NCI-H1436 treated with DMSO at 0.1 percent for 48 hours (cell line): ENCODE measurements around the gene NHSL1.
A peak's percentile ranks its signal among the peaks of the same experiment; 100 is the strongest.

Source experiments
- DNase-seq: peaks from one replicate; lab custom pipeline; 2025; lab: John Stamatoyannopoulos, UW

NHSL1 gene, protein sequence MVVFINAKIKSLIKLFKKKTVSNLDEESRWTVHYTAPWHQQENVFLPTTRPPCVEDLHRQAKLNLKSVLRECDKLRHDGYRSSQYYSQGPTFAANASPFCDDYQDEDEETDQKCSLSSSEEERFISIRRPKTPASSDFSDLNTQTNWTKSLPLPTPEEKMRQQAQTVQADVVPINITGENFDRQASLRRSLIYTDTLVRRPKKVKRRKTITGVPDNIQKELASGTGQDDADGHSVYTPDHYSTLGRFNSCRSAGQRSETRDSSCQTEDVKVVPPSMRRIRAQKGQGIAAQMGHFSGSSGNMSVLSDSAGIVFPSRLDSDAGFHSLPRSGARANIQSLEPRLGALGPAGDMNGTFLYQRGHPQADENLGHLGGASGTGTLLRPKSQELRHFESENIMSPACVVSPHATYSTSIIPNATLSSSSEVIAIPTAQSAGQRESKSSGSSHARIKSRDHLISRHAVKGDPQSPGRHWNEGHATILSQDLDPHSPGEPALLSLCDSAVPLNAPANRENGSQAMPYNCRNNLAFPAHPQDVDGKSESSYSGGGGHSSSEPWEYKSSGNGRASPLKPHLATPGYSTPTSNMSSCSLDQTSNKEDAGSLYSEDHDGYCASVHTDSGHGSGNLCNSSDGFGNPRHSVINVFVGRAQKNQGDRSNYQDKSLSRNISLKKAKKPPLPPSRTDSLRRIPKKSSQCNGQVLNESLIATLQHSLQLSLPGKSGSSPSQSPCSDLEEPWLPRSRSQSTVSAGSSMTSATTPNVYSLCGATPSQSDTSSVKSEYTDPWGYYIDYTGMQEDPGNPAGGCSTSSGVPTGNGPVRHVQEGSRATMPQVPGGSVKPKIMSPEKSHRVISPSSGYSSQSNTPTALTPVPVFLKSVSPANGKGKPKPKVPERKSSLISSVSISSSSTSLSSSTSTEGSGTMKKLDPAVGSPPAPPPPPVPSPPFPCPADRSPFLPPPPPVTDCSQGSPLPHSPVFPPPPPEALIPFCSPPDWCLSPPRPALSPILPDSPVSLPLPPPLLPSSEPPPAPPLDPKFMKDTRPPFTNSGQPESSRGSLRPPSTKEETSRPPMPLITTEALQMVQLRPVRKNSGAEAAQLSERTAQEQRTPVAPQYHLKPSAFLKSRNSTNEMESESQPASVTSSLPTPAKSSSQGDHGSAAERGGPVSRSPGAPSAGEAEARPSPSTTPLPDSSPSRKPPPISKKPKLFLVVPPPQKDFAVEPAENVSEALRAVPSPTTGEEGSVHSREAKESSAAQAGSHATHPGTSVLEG (N-terminal part only)

DNA sequence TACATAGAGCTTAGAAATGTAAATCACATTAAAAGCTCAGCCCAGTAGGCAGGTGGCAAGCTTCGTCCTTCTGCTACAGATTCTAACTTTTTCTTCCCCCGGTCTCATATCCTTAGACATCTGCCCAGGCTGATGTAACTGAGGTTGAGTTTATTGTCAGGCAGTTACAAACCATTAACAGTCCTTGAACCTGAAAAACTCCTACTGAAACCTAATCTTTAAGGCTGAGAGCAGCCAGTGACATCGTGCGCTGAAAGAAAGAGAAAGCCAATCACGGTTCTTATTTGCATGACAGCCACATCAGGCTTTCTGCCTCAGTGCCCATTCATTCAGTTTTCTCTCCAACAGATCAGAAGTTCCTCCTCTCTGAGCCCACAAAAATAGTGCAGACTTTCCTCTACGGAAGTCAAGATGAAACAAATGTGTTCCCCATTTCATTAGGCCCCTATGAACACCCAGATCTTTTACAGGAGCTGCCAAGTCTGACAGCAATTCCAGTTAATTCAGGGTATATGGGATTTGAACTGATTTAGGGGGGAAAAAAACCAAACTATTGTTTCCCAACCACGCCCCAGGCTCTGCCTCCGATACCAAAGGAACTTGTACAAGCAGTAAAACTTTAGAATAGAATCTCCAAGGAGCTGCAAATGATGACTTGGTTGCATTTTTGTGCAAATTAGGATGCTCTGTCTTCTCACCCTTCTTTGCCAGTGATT lies at the start of gene NHSL1:
Gene NHSL1 (minus strand): TSS at position 192 of the 716 bp plus-strand sequence. CDS start 204 bp downstream, outside the sequence.
- DNase-seq, result peak; percentile 22

DNA sequence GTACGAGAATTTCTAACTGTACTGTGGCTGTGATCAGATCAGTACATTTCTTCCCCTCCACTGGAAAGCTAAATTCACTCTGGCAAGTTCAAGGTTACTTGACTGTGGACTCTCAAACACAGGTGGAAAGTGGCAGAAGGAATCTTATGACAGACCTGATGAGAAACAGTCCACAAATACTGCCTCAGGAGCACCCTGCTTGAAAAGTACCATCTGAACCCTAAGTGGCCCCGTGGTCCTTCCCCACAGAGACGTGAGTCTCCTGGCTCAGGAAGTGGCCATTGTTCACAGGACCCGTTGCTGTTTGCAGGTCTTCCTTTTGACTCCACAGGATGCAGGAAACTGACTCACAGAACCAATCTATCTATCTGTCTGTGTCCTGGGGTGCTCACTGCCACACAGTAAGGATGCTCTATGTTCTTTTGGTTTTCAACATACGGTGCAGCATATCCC lies 47.5 kb upstream of the NHSL1 start:
- no peak for DNase-seq

DNA sequence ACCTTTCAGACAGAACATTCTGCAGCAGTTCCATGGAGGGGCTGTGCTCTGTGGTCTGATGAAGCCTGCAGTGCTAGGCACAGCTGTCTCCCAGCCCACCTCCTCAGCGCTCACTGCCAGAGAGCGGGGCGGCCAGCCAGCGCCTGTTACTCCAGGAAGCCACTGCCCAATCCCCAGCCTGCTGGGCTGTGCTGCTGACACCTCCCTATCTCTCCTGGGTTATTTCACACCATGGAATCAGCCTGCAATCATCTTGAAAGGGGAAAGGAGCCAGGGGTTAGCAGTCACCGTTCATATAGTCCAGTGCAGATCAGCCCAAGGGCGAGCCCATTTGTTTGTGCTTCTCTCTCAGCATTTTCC lies 46.3 kb upstream of the NHSL1 start:
- no peak for DNase-seq

DNA sequence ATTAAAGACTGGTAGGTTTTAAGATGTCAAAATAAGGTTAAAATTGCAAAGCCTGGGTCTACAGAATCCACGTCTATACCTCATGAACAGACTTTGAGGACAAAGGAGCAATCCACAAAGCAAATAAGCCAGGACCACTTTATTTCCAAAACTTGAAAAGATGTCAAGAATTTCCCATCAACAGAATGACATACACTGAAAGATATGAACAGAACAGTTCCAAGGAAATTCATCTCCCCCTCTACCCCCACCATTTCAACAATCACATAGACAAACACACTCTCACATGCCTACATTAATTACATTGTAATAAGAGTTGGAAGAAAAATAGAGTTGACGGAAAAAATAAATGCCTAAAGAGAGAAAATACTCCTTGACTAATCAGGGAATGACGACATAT lies 45.2 kb upstream of the NHSL1 start:
- no peak for DNase-seq

DNA sequence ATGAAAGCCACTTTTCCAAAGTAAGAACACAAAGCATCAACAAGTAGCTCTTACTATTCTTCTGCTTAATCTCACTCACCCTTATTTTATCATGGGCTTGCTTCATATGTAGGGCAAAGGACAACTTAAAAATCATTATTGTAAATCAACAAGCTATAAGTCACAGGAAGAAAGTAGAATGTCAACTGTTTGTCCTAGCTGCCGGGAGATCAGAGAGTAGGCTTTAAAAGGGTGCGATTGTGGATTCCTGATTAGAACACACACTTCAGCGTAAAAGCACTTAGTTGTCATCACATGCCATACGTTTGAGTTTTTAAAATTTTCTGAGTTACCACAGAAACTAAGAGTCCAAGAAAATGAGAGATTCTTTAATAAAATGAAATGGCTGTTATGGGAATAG lies 44.4 kb upstream of the NHSL1 start:
- no peak for DNase-seq

DNA sequence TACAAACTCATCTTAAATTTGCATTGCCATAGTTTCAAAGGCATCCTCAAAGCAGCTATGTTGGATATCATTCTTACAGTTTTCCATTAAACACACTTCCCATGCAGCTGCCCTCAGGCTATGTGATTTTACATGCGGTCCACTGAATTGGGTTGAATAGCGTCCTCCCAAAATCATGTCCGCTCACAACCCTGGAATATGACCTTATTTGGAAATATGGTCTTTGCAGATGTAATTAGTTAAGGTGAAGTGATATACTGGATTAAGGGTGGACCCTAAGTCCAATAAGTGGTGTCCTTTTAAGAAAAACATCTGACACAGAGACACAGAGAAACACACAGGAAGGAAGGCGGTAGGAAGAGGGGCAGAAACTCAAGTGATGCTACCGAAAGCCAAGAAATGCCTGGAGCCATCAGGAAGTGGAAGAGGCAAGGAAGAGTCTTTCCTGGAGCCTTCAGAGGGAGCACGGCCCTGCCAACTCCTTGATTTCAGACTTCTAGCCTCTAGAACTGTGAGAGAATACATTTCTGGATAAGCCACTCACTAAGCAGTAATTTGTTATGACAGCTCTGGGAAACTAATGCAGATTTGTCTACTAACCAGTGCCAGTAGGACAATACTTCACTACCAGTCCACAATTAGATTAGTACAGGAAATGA lies 42.7 kb upstream of the NHSL1 start:
- DNase-seq, result no peak

DNA sequence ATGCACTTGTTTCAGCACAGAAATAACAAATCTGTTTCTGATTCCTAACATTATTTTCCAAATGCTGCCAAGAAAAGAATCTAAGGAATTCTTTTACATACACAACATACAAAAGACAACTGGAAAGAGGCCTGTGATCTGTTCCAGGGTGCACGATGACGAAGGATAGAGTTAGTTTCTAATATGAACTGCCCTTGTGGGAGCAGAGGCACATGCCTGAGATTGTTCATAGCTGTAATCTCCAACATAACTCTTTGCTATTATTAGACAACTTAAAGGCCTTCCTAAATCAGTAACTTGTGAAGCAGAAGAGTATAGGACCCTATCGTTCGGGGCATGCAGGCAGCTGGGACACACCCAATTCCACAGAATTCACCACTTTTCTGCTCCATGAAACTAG lies 41.2 kb upstream of the NHSL1 start:
- DNase-seq, result no peak

DNA sequence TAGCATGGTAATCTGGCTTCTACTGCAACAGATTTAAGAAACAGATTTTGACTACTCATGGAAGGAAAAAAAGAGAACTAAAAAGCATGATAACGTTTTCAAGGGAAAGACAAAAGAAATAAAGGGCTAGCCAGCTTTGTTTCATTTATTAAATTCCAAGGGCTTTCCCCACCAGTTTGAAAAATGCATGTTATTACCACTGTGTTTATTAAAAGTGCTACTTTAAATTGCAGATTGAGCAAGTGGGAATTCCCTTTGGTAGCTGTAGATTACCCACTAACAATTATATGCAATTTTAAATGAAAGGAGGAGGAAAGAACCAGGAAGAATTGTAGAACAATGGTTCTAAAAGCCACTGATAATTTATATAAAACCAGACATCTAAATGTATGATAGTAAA lies 40.6 kb upstream of the NHSL1 start:
- DNase-seq, result no peak

DNA sequence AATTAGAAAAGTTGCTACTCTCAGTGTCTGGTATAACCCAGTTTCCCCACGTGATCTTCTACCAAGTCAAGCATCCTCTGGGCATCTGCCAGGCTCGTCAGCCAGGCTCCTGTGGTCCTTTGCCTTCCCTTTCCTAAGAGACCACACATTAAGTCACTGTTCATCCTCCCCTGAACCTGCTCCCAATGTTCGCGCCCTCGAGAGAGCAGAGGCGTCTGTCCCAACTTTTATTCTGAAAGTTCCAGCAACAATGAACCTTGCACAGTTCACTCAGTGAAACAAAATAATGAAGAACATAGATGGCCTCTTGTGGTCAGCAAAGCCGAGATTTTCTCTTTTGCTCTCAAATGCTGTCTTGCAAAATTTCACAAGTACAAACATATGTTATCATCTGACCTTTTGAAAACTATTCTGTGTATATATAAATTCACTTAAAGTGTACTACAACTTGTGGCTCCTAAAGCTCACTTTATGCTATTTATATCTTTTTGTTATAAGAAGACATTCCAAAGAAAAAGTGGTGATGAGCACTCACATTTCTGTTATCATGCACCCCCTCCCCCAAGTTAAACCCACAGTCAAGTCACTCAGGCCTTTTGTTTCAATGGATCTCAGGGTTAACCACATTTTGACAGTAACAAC lies 39.2 kb upstream of the NHSL1 start:
- DNase-seq, result no peak

DNA sequence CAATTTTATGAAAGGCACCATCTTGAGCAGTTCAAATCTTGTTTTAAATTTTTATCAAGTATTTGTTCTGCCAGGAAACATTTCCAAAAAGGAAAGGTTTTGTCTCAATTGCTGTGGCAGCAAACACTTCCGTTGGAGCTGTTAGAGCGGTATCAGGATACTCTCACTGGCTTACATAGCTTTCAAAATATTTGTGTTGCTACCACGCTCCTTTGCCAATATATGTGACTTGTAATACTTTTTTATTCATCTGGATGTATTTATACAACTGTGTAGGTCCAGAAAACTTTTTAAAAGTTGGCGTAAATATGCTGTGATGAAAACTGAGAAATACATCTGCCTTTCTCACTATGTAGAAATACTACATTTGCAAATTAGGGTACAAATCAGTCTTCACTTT lies 37.8 kb upstream of the NHSL1 start:
- DNase-seq, result no peak

DNA sequence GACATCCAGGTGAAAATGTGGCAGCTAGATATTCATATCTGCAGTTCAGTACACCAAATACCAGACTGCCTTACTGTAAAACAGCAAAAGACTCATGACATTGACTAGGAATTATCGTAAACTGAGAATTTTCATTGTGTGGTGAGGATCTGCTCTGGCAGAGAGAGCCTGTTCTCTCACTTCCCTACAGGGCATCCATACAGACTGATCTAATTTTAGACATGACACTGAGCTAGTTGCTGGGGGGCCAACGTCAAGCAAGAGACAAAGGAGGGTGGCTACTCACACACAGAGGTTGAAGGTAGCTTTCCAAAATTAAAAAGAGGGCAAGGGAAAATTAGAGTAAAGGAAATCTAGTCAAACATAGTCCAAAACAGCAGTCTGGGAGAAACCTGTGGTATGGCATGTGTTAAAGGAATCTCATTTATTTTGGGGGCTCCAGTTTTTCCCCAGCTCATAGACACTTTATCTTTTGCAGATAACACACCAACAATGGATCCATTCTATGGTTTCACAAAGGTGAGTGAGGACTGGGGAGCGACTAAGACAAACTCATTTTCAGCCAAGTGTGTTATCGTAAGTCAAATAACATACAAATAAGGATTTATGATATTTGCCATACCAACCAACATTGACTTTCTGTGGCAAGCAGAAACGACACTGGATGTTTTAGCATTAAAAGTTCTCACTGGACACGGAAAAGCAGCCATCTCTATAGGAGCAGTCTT lies 36.6 kb upstream of the NHSL1 start:
- no peak for DNase-seq

DNA sequence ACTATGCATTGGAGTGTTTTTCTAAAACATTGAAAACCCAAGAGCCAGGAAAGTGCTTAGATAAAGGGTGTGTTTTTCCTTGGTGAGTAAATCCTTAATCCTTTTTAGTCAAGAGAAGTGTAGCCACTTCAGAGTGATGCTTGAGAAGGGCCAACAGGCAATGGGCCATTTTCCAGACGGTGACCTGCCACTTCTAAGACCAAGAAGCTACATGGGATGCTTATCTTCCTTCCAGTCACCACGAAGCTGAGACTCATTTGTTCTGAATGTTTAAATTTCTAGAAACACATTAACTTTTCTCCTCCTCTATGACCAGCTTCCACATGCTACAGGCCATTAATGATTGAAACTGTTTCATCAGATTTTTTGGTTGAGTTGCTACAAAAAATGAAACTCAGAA lies 34.4 kb upstream of the NHSL1 start:
- no peak for DNase-seq

DNA sequence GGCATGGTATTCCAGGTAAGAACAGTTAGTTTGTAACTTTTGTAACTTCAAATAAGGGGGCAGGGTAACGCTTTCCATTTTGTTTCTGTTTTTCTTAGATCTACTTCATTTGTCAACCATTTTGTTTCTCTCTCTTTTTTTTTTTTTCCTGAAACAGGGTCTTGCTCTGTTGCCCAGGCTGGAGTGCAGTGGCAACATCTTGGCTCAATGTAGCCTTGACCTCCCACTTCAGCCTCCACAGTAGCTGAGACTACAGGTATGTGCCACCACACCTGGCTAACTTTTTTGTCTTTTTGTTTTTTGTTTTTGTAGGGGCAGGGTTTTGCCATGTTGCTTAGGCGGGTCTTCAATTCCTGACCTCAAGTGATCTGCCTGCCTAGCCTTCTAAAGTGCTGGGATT lies 32.1 kb upstream of the NHSL1 start:
- DNase-seq, result no peak

DNA sequence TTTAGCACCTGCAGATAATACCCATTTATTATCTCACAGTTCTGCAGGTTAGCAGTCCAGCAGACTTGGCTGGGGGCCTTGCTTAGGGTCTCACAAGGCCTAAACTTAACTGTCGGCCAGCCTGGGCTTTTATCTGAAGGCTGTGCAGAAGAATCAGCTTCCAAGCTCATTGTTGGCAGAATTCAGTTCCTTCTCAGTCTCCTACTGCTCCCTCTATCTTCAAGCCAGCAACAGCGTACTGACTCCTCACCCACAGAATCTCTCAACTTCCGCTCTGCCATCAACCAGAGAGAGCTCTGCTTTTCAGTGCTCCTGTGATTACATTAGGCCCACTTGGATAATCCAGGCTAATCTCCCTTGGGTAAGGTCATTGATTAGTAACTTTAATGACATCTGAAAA lies 30.2 kb upstream of the NHSL1 start:
- no peak for DNase-seq

DNA sequence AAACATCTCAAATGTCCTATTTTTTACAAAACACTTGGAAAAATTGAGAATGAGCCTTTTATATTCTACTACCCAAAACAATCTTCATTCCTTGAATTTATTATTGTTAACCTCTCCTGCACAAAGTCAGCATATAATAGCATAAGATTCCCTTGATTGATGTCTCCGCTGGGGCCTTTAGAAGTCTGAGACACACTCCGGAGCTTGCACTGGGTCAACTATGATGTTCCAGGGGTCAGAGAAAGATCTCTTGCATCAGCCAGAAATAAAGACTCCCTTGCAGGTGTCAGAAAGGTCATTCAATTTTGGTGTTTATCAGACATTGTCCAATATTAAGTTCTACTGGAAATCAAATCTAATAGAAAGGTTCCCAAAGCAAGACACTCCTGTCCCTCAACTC lies 29.7 kb upstream of the NHSL1 start:
- DNase-seq, result no peak

DNA sequence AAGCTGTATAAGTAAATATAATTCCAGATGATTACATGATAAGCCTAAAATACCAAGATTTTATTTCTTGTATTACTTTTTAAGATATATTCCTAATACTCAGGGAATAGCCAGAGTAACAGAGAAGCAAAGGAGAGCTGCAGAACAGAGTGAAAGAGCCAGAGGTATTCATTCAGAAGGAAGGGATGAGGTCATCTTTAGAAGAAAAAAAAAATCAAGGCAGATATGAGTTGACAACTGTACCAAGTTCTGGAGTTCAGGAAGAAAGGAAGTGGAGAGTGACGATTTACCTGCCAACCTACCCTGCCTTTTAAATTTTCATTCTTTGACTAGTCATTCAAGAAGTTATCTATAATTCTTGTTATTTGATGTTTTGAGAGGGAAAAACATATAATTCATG lies 28.8 kb upstream of the NHSL1 start:
- DNase-seq, result no peak

DNA sequence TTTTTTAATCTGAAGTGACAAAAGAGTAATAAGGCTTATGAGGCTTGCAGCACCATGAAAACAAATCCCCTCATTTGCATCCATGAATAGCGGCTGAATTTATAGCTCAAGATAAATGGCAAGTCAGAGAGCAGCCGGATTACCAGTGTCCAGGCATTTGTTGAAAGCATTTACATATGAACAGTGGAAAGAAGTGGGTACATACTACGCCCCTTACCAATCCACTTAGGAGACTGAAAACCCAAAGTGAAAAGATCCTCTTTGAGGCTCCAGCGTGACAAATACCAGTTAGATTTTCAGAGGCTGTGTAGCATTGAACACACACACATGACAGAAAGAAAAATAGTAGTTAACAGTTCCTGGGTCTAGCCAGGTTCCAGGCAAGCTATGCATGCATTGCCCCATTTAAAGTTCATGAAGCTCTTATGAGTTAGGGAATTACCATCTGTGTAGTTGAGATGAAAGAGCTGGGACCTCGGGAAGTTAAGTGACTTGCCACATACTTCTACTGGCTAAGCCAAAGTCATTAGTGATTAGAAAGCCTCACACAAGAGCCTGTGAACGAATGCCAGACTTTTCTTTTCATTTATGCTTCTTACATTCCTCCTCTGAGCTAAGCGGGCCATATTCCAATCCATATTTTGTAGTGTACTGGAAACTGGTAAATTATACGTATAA lies 28.3 kb upstream of the NHSL1 start:
- no peak for DNase-seq

DNA sequence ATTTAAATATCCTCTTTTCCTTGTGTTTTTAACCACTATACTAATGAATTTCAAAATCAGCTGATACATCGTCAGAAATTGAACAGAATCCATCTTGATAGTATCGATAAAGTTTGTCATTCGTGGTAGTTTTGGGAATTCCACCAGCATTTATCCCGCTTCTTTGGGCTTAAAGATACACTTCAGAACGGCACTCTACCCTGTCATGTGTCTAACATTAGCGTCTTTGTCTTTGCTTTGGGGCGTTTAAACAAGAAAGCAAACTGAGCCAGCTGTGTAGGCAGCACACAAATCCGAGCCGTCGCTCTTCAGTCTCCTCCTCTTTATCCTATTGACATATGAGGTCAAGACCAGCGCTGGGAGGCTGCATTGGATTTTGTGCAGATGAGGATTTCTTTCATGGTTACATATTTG lies 27.5 kb upstream of the NHSL1 start:
- DNase-seq, result no peak

DNA sequence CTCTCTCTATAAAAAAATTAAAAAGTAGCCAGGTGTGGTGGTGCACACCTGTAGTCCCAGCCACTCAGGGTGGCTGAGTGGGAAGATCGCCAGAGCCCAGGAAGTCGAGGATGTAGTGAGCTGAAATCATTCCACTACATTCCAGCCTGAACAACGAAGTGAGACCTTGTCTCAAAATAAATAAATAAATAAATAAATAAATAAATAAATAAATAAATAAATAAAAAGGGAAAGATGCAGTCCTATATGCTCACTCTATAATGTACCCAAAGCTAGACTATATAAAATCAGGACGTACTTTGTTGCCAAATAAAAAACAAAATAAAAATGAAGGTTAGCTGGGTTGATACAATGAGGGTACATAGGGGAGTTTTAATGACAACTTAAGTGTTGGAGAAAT lies 26.1 kb upstream of the NHSL1 start:
- no peak for DNase-seq
